Endothelial cell of umbilical vein (primary cell): Measurements from ENCODE around the gene GPS1.

Source experiments
- EZH2 ChIP-seq: IDR thresholded peaks from 2 replicates; pipeline ENCODE4 v1.6.1; 2012; ENCODE audit warnings: borderline replicate concordance, low read depth, mild to moderate bottlenecking, moderate library complexity, low read length, inconsistent platforms; ENCODE audit not compliant: severe bottlenecking
- JUN ChIP-seq: IDR thresholded peaks from 2 replicates; pipeline ENCODE4 v1.6.1; 2011; ENCODE audit warnings: borderline replicate concordance, low read depth; ENCODE audit not compliant: insufficient read length, insufficient read depth
- POLR2A ChIP-seq: IDR thresholded peaks from 2 replicates; pipeline ENCODE4 v1.6.1; 2012; ENCODE audit warnings: low read depth, mild to moderate bottlenecking, control low read depth, low read length
- TF ChIP-seq, protein P1 (sequence below), 2 donors: IDR thresholded peaks; 1 replicate in 1 of 2; 2 replicates in 1 of 2; pipeline ENCODE4 v1.5.1; 2011; ENCODE audit warnings: low read length in 2 of 2, mild to moderate bottlenecking in 2 of 2, moderate library complexity in 2 of 2, control low read depth in 1 of 2, inconsistent platforms in 1 of 2, low read depth in 1 of 2; ENCODE audit not compliant: insufficient read depth in 1 of 2; ENCODE audit errors: extremely low read depth in 1 of 2

DNA sequence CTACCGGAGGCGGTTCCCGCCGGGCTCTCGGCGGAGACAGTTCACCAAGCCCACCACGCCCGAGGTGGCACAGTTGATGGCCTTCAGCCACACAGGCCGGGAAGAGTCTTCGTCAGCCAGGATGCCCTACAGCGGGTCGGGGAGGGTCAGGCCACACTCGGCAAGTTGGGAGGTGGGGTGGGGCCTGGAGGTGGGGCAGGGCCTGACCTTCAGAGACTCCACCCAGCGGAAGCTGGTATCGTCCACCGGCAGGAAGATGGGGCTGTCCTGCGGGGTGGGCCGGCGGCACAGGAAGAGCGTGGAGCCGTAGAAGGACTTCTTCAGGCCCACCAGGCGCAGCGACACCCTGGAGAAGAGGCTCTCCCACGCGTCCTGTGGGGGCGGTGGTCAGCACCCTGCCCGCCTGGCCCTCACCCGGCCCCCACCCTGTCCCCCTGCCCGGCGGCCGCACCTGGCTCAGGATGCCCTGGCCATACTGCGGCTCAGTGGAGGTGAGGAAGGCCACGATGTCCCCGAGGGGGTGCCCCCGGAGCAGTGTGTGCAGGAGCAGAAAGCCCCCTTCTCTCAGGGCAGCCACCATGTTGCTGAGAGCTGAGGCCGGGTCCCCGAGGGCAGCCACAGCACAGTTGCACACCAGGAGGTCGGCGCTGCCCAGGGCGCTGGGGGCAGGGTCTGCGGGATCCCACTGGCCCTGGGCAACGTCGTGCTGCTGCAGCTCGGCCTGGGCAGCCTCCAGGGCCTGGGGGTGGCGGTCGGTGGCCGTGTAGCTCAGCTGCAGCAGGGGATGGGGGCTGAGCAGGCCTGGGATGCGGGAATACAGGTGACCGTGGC is 33.5 kb downstream of the GPS1 start:
- TF ChIP-seq, protein P1, sequence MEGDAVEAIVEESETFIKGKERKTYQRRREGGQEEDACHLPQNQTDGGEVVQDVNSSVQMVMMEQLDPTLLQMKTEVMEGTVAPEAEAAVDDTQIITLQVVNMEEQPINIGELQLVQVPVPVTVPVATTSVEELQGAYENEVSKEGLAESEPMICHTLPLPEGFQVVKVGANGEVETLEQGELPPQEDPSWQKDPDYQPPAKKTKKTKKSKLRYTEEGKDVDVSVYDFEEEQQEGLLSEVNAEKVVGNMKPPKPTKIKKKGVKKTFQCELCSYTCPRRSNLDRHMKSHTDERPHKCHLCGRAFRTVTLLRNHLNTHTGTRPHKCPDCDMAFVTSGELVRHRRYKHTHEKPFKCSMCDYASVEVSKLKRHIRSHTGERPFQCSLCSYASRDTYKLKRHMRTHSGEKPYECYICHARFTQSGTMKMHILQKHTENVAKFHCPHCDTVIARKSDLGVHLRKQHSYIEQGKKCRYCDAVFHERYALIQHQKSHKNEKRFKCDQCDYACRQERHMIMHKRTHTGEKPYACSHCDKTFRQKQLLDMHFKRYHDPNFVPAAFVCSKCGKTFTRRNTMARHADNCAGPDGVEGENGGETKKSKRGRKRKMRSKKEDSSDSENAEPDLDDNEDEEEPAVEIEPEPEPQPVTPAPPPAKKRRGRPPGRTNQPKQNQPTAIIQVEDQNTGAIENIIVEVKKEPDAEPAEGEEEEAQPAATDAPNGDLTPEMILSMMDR (IDR thresholded peaks at IDR 0.05; ENCODE audit: extremely low read depth in 1 of 2, insufficient read depth in 1 of 2, low read depth in 1 of 2, low read length in 2 of 2) = no peak
- TF ChIP-seq POLR2A (no peak), EZH2 (no peak), JUN (no peak)
